ENCODE results near the gene PRKAR1B.

GRCh38 chr7:531777-532176 lies 195.3 kb downstream of the PRKAR1B start:
- no peak for TF ChIP-seq CTCF (IDR thresholded peaks at IDR 0.05 in 4 of 5, conservative IDR thresholded peaks at IDR 0.05 in 1 of 5)
- TF ChIP-seq POLR2A (IDR thresholded peaks at IDR 0.05) = no peak

All from gastrocnemius medialis (tissue), 4 donors.